ENCODE data around the gene SYNE1.
"Not testable (repeated sequence)": the region's sequence is repeated elsewhere in the genome, so short reads cannot be mapped to it uniquely, and the experiment has no call there.

Gene SYNE1

DNA sequence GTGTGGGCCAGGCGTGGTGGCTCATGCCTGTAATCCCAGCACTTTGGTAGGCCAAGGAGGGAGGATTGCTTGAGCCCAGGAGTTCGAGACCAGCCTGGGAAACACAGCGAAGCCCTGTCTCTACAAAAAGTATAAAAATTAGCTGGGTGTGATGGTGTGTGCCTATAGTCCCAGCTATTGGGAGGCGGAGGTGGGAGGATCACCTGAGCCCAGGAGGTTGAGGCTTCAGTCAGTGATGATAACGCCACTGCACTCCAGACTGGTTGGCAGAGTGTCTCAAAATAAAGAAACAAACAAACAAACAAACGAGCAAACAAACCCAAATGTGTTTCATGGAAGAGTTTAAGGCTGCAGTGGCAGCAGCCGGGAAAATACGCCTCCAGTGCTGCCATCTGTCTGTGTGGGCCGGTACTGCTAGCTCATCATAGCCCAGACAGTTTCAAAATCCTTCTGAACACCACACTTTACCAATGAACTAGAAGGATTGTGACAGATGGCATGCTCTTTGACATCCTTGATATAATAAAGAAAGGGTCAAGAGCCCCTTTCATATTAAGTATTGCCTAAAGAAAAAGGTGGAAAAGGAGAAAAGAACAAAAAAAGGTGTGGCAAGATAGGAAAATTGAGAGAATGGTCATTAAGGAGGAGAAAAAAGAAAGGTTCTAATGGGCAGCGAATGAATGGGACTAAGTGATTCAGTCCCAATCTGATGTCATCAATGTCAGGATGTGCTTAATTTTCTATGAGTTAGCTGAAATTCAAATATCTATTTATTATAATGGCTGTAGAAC, 298.6 kb downstream of the SYNE1 start:
- no peaks in the 10 kb centered on the region for H3K4me1 ChIP-seq (ENCODE audit: control insufficient read depth, insufficient read depth, low read length)
- no peak overlapping the region for H3K27ac ChIP-seq (ENCODE audit: low read depth, low read length)
- peaks cover 11% of the 10 kb centered on the region for H3K36me3 ChIP-seq (ENCODE audit: control insufficient read depth, insufficient read depth, low read length)
- no peaks in the 10 kb centered on the region for H3K27me3 ChIP-seq (ENCODE audit: control insufficient read depth, insufficient read depth, low read length)
- no peak overlapping the region for H3K9ac ChIP-seq (ENCODE audit: low read length)
- no peak overlapping the region for H3K4me3 ChIP-seq (ENCODE audit: low read length)

DNA sequence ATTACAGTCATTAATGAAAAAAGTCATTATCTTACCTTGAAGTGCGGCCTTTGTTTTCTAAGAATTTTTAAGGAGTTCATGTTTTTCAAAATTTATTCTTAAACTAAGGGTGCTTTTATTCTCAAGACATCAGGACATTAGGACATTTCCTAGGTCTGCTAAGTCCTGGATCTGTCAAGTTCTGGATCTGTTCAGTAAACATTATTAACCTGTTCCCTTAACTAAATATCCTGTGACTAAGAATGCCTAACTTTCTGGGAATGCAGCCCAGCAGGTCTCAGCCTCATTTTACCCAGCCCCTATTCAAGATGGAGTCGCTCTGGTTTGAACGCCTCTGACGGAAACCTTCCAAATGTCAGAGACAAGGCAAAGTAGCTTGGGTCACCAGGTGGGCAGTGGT, 302.6 kb downstream of the SYNE1 start:
- Histone ChIP-seq H3K4me3 (ENCODE audit: low read length) (no peak overlapping the region), H3K36me3 (ENCODE audit: control insufficient read depth, insufficient read depth, low read length) (peaks cover 19% of the 10 kb centered on the region), H3K9ac (ENCODE audit: low read length) (no peak overlapping the region), H3K27ac (ENCODE audit: low read depth, low read length) (no peak overlapping the region), H3K4me1 (ENCODE audit: control insufficient read depth, insufficient read depth, low read length) (no peaks in the 10 kb centered on the region), H3K27me3 (ENCODE audit: control insufficient read depth, insufficient read depth, low read length) (no peaks in the 10 kb centered on the region)

DNA sequence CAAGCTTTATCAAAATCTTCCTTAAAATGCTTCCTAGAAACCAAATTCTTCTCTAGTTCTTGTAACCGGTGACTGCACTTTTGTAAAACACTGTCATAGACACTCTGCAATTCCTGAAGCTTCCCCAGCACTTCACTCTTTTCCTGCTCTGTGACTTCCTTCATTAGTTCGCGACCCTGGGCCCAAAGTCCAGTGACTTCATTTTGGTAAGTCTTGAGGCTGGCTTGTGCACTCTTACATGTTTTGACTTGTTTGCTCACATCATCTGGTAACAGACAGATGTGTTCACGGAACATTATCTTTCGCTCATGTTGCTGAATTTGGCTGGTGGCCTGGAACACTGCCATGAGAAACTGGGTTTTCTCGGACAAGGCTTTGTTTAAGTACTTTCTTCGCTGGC, 306.2 kb downstream of the SYNE1 start:
- Histone ChIP-seq H3K4me3 (ENCODE audit: low read length) (no peak overlapping the region), H3K4me1 (ENCODE audit: control insufficient read depth, insufficient read depth, low read length) (no peaks in the 10 kb centered on the region), H3K27me3 (ENCODE audit: control insufficient read depth, insufficient read depth, low read length) (no peaks in the 10 kb centered on the region), H3K9ac (ENCODE audit: low read length) (no peak overlapping the region), H3K36me3 (ENCODE audit: control insufficient read depth, insufficient read depth, low read length) (peaks cover 12% of the 10 kb centered on the region), H3K27ac (ENCODE audit: low read depth, low read length) (no peak overlapping the region)

DNA sequence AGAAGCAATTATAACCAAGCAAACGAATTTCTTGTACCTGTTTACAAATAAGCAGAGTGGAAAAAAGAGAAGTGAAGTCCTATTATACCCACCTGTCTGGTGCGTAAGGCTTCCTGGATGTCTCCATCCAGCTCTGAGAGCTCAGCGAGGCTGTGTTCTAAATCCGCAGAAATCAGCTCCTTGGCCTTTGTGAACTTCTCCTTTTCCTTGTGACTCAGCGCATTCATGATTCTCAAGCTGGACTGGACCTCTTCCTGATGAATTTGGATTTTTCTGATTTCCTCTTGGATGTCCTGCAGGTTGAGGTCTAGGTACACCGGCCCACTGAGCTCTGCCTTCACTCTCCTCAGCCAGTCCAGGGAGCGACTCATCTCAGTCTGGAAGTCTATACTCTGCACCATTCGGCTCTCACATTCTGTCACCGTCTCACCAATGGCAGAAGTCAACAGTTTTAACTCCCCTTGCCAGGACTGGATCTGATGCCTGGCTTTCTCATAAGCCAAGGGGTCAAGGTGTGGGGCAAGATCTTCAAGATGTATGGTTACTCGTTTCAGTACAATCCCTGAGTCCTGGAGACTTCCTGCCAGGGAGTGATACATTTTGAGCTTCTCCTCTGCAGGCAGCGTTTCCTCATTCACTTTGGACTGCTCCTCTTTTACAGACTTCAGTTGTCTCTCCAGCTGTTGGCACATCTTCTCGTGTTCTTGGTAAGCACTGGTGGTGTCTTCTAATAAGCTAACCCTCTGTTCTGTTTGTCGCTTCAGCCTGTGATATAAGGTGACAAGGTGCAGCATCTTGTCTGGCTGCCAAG, 307.3 kb downstream of the SYNE1 start:
- Histone ChIP-seq H3K27me3 (ENCODE audit: control insufficient read depth, insufficient read depth, low read length) (no peaks in the 10 kb centered on the region), H3K27ac (ENCODE audit: low read depth, low read length) (no peak overlapping the region), H3K4me1 (ENCODE audit: control insufficient read depth, insufficient read depth, low read length) (no peaks in the 10 kb centered on the region), H3K36me3 (ENCODE audit: control insufficient read depth, insufficient read depth, low read length) (peaks cover 14% of the 10 kb centered on the region), H3K9ac (ENCODE audit: low read length) (no peak overlapping the region), H3K4me3 (ENCODE audit: low read length) (no peak overlapping the region)

DNA sequence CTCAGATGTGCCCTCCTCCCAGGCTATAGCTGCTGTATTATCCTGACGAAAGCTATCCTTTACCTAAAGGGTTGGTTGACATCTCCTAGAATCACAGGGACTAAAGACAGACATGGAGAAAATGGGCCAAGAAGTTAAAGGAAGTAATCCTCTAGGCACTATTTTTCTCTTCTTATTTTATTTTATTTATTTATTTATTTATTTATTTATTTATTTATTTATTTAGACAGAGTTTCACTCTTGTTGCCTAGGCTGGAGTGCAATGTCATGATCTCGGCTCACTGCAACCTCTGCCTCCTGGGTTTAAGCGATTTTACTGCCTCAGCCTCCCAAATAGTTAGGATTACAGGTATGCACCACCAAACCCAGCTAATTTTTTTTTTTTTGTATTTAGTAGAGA, 309.0 kb downstream of the SYNE1 start:
- not testable (repeated sequence) for H3K4me1 ChIP-seq (ENCODE audit: control insufficient read depth, insufficient read depth, low read length); H3K4me3 ChIP-seq (ENCODE audit: low read length); H3K27me3 ChIP-seq (ENCODE audit: control insufficient read depth, insufficient read depth, low read length); H3K27ac ChIP-seq (ENCODE audit: low read depth, low read length); H3K9ac ChIP-seq (ENCODE audit: low read length)
- H3K36me3 ChIP-seq (ENCODE audit: control insufficient read depth, insufficient read depth, low read length), result peaks cover 15% of the 10 kb centered on the region

DNA sequence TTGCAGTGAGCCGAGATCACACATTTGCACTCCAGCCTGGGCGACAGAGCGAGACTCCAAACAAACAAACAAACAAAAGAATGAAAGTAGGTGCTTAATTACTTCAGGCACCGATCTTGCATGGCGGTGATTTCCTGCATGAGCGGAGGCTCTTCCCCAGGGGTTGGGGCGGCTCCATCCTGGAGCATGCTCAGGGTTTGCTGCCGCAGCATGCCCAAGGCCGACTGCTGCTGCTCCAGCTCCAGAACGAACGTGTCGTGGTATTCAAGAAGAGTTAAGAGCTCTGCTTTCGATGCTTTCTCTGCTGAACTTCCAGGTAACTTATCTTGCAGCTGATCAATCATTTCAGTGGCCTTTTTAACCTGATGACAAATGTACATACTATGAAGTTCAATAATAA, 313.8 kb downstream of the SYNE1 start:
- no peaks in the 10 kb centered on the region for H3K4me1 ChIP-seq (ENCODE audit: control insufficient read depth, insufficient read depth, low read length)
- no peak overlapping the region for H3K27ac ChIP-seq (ENCODE audit: low read depth, low read length)
- no peak overlapping the region for H3K4me3 ChIP-seq (ENCODE audit: low read length)
- peaks cover 6% of the 10 kb centered on the region for H3K36me3 ChIP-seq (ENCODE audit: control insufficient read depth, insufficient read depth, low read length)
- H3K27me3 ChIP-seq (ENCODE audit: control insufficient read depth, insufficient read depth, low read length), result no peaks in the 10 kb centered on the region
- no peak overlapping the region for H3K9ac ChIP-seq (ENCODE audit: low read length)

DNA sequence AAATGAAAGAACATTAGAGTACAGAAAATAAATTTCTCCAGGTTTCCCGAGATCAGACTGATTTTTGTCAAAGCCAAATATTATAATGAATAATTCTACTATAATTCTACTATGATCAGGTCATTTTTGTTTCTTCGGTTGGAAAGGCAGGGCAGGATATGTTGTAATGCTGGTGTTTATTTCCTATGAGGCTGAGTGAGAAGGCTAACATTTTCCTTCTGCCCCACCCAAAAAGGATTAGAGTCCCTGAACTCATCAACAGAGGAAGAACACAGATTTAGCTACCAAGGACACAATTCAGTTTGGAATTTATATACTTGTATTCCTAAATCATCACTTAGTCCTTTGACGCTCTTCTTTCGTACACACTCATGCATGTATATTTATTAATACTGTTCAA, 318.9 kb downstream of the SYNE1 start:
- Histone ChIP-seq H3K27me3 (ENCODE audit: control insufficient read depth, insufficient read depth, low read length) (no peaks in the 10 kb centered on the region), H3K27ac (ENCODE audit: low read depth, low read length) (no peak overlapping the region), H3K36me3 (ENCODE audit: control insufficient read depth, insufficient read depth, low read length) (peaks cover 10% of the 10 kb centered on the region), H3K4me1 (ENCODE audit: control insufficient read depth, insufficient read depth, low read length) (no peaks in the 10 kb centered on the region), H3K9ac (ENCODE audit: low read length) (no peak overlapping the region), H3K4me3 (ENCODE audit: low read length) (no peak overlapping the region)

DNA sequence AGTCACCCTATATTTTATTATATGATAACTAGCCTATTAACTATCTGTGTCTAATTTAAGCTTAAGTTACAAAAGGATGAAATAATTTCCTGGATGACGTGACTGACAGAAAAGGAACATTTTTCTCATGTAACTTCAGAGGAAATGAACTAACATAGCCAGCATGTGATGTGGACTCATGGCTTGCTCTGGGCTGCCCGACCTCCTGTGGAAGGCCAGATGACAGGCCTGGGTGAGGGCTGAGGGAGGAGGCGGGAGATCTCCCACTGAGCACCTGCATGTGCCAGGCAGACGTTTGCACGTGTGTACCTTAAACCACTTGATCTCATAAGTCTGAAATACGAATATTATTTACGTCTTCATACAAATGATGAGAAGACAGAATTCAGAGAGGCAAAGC, 321.1 kb downstream of the SYNE1 start:
- peaks cover 6% of the 10 kb centered on the region for H3K36me3 ChIP-seq (ENCODE audit: control insufficient read depth, insufficient read depth, low read length)
- no peak overlapping the region for H3K27ac ChIP-seq (ENCODE audit: low read depth, low read length)
- no peak overlapping the region for H3K9ac ChIP-seq (ENCODE audit: low read length)
- no peaks in the 10 kb centered on the region for H3K27me3 ChIP-seq (ENCODE audit: control insufficient read depth, insufficient read depth, low read length)
- H3K4me3 ChIP-seq (ENCODE audit: low read length), result no peak overlapping the region
- no peaks in the 10 kb centered on the region for H3K4me1 ChIP-seq (ENCODE audit: control insufficient read depth, insufficient read depth, low read length)

DNA sequence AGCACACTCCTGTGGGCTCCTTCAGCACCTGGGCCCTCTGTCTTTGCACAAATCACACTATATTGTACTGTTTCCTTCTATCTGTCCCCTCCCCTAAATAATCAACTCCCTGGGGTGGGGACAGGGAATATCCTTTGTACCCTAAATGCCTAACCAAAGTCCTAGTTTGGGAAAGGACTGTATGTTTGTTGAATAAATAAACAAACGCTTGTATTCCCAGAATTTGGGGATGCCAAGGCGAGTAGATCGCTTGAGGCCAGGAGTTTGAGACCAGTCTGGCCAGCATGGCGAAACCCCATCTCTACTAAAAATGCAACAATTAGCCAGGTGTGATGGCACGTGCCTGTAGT, 322.7 kb downstream of the SYNE1 start:
- no peaks in the 10 kb centered on the region for H3K27me3 ChIP-seq (ENCODE audit: control insufficient read depth, insufficient read depth, low read length)
- H3K36me3 ChIP-seq (ENCODE audit: control insufficient read depth, insufficient read depth, low read length), result peaks cover 9% of the 10 kb centered on the region
- H3K4me3 ChIP-seq (ENCODE audit: low read length), result no peak overlapping the region
- H3K9ac ChIP-seq (ENCODE audit: low read length), result no peak overlapping the region
- H3K27ac ChIP-seq (ENCODE audit: low read depth, low read length), result no peak overlapping the region
- no peaks in the 10 kb centered on the region for H3K4me1 ChIP-seq (ENCODE audit: control insufficient read depth, insufficient read depth, low read length)

DNA sequence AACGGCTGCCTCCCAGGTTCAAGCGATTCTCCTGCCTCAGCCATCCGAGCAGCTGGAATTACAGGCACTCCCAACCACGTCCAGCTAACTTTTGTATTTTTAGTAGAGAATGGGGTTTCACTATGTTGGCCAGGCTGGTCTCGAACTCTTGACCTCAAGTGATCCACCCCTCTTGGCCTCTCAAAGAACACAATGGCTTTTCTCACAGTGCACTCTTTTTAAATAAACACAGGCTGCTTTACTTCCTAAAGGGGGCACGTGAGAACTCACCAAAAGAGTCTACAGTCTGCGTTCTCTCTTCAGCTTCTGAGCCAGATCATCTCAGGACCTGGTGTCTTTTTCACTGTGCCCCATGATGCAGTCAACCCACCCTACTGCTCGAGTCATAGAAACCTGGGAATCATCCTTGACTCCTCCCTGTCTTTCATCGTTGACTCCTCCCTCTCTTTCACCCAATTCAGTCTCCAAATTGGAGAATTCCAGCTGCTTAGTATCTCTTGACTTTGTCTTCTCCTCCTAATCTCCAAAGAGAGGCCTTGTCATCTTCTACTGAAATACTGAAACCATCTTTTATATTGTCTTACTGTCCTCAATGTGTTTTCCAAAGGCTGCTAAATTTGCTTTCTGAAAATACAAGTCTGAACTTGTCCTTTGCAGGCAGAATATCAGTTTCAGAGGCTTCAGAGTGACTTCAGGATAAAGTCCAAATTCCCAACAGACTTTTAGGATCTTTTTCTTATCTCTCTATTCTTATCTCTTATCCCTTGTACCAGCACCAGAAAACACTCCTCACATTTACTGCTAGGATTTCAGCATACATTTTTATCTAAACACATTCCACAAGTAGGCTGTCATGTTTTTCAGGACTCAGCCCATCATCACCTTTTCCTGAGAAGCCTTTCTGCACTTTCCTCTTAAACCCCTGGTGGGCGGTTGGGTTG, 323.4 kb downstream of the SYNE1 start:
- no peak overlapping the region for H3K27ac ChIP-seq (ENCODE audit: low read depth, low read length)
- H3K4me3 ChIP-seq (ENCODE audit: low read length), result no peak overlapping the region
- peaks cover 9% of the 10 kb centered on the region for H3K36me3 ChIP-seq (ENCODE audit: control insufficient read depth, insufficient read depth, low read length)
- H3K27me3 ChIP-seq (ENCODE audit: control insufficient read depth, insufficient read depth, low read length), result no peaks in the 10 kb centered on the region
- H3K4me1 ChIP-seq (ENCODE audit: control insufficient read depth, insufficient read depth, low read length), result no peaks in the 10 kb centered on the region
- H3K9ac ChIP-seq (ENCODE audit: low read length), result no peak overlapping the region

DNA sequence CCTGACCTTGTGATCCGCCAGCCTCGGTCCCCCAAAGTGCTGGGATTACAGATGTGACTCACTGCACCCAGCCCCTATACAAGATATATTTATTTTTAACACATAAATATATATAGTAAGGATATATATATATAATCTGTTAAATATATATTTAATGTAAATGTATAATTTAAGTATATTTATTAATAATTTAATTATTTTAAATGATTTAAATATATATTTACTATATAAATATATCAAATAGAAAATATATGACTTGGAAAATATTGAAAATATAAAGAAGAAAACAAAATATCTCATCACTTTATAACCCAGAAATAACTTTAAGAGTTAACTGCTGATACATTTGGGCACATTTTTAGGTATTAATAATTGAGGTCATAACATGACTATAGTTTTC, 324.7 kb downstream of the SYNE1 start:
- Histone ChIP-seq H3K27me3 (ENCODE audit: control insufficient read depth, insufficient read depth, low read length) (no peaks in the 10 kb centered on the region), H3K4me3 (ENCODE audit: low read length) (no peak overlapping the region), H3K4me1 (ENCODE audit: control insufficient read depth, insufficient read depth, low read length) (no peaks in the 10 kb centered on the region), H3K36me3 (ENCODE audit: control insufficient read depth, insufficient read depth, low read length) (peaks cover 6% of the 10 kb centered on the region), H3K27ac (ENCODE audit: low read depth, low read length) (no peak overlapping the region), H3K9ac (ENCODE audit: low read length) (no peak overlapping the region)

DNA sequence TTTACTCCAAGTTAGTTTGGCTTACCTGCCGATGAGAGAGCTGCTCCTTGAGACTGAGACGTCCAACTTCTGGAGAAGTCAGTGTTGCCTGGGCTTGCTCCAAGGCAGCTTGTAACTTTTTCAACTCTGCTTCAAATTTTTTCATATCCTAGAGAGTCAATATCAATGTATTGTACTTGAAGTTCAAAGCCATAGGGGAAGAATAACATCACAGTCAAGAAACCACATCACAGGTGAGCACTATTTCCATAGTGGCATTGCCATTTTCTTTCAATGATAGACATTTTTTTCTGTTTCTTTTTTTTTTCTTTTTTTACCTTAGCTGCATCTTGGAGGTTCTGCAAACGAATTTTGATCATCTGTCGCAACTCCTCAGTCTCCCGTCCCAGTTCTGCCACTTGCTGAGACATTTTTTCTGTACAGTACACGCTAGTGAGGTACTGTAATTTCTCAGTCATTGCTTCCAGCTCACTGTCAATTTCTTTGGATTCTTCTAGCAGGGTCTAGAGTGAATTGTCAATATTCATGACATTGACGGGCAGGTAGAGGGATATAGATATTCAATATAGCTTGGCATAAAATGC, 326.7 kb downstream of the SYNE1 start:
- Histone ChIP-seq H3K27ac (ENCODE audit: low read depth, low read length) (no peak overlapping the region), H3K27me3 (ENCODE audit: control insufficient read depth, insufficient read depth, low read length) (no peaks in the 10 kb centered on the region), H3K4me1 (ENCODE audit: control insufficient read depth, insufficient read depth, low read length) (no peaks in the 10 kb centered on the region), H3K4me3 (ENCODE audit: low read length) (no peak overlapping the region), H3K36me3 (ENCODE audit: control insufficient read depth, insufficient read depth, low read length) (peaks cover 3% of the 10 kb centered on the region), H3K9ac (ENCODE audit: low read length) (no peak overlapping the region)
